ENCODE measurements around the gene AFG1L. TPM values are rescaled to one million over a fixed set of nuclear protein-coding genes. Genes with fewer than 3 reads are reported as not detected.

The AFG1L gene
- total RNA-seq, 1 donor from 2014 or later: 11.9 TPM

Other genes with a start within 250 kb of the AFG1L start
- gene OSTM1, start 220.3 kb upstream of the AFG1L start, total RNA-seq: 53.4 TPM
- gene NR2E1, start 129.0 kb upstream of the AFG1L start, total RNA-seq: 0.08 TPM
- gene SNX3, start 34.0 kb upstream of the AFG1L start, total RNA-seq: 220 TPM